Neural progenitor cell (in vitro differentiated cells): ENCODE data around the gene CYP2A7.
"Not testable (repeated sequence)": the region's sequence is repeated elsewhere in the genome, so short reads cannot be mapped to it uniquely, and the experiment has no call there.

Experiments used
- CTCF ChIP-seq: fragments of 200-600 bp; sonication (generic); IDR thresholded peaks from 2 replicates; pipeline ENCODE4 v1.5.1; 2017; ENCODE audit warnings: antibody characterized with exemption, mild to moderate bottlenecking
- EZH2 ChIP-seq: fragments of 200-600 bp; sonication (generic); IDR thresholded peaks from 2 replicates; pipeline ENCODE4 v1.6.1; 2017; ENCODE audit warnings: antibody characterized with exemption, mild to moderate bottlenecking, moderate library complexity
- EZH2phosphoT487 ChIP-seq: fragments of 200-600 bp; sonication (generic); IDR thresholded peaks from 2 replicates; pipeline ENCODE4 v1.6.1; 2017; ENCODE audit warnings: antibody characterized with exemption

GRCh38 chr19:40832431-40832790 lies 49.6 kb downstream of the CYP2A7 start:
- not testable (repeated sequence) for TF ChIP-seq CTCF, EZH2phosphoT487, EZH2
